ENCODE data around the gene ANKRD22.

GRCh38 chr10:88833156-88833555 is 18.5 kb downstream of the ANKRD22 start:
- TF ChIP-seq, protein P1, sequence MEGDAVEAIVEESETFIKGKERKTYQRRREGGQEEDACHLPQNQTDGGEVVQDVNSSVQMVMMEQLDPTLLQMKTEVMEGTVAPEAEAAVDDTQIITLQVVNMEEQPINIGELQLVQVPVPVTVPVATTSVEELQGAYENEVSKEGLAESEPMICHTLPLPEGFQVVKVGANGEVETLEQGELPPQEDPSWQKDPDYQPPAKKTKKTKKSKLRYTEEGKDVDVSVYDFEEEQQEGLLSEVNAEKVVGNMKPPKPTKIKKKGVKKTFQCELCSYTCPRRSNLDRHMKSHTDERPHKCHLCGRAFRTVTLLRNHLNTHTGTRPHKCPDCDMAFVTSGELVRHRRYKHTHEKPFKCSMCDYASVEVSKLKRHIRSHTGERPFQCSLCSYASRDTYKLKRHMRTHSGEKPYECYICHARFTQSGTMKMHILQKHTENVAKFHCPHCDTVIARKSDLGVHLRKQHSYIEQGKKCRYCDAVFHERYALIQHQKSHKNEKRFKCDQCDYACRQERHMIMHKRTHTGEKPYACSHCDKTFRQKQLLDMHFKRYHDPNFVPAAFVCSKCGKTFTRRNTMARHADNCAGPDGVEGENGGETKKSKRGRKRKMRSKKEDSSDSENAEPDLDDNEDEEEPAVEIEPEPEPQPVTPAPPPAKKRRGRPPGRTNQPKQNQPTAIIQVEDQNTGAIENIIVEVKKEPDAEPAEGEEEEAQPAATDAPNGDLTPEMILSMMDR (IDR thresholded peaks at IDR 0.05): no peak
- TF ChIP-seq POLR2A (IDR thresholded peaks at IDR 0.05): no peak
- no peak for TF ChIP-seq POLR2AphosphoS5 (IDR thresholded peaks at IDR 0.05)
- TF ChIP-seq EP300 (IDR thresholded peaks at IDR 0.05): no peak

Measured in upper lobe of left lung (tissue), 4 donors.